ENCODE measurements around the gene HOXD3. TPM values are rescaled to one million over a fixed set of nuclear protein-coding genes. Genes with fewer than 3 reads are reported as not detected.

Gene HOXD3
- total RNA-seq, 1 experiment from 2014 or later: 1.6 TPM

DNA sequence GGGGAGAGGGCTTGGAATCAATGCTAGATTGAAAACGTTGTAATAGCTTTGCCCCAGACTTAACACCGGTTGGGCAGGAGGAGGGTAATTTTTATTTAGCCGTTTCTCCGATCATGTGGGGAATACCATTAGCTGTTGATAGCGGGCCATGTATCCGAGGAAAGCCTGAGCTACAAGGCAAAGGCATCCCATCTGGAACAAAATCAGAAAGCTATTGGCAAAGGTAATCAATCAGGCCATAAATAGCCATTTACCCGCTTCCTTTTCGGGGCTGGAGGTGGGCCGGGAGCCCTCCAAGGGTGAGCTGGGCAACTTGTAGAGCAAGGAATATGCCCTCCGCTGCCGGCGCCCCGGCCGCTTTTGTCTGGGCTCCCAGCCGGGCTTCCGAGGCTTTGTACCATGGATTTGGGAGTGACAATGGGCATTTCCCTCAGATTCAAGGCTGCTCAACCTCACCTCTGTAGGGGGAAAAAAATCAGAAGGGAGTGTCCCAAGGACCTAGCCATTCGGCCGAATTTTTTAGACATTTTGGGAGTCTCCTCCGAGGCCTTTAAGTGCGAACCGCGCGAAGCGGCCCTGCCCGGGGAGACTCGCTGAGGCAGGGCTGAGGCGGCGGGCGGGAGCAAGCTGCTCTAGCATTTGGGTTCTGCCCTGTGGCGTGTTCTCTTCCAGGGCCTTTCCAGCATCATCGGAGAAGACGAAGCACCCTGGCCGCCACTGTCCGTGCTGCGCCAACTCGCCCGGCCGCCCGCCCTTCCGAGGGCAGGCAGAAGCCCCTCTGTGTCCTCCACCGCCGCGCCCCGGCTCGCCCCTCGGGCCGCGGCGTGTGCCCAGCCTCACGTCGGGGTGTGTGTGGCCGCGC is 35.7 kb upstream of the HOXD3 start:
- no peak for DNase-seq (ENCODE audit: low read depth)

DNA sequence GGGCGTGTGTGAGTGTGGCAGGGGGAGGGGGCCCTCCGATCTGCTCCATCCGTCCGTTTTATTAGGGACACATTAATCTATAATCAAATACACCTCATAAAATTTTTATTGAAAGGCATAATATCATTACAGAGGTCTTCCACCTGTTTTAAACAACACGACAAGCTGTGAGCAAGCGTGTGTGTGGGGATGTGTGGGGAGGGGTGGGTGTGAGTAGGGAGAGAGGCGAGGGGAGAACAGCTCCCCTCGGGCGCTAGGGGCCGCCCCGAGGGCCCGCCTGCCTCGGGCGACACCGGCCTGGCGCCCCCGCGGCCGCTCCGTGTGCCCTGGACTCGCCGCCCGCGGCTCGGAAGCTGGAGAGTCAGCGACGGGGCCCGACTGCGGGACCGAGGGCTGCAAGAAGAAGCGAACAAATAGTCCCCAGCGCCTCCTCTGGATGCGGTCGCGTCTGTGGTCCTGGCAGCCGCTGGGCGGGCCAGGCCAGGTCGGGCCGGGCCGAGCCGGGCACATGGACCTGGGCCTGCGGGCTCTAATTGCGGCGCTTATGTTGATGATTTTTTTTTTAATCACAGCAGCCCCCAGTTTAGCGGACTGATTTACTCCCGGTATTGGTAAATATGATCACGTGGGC is 34.9 kb upstream of the HOXD3 start:
- DNase-seq (ENCODE audit: low read depth): no peak

DNA sequence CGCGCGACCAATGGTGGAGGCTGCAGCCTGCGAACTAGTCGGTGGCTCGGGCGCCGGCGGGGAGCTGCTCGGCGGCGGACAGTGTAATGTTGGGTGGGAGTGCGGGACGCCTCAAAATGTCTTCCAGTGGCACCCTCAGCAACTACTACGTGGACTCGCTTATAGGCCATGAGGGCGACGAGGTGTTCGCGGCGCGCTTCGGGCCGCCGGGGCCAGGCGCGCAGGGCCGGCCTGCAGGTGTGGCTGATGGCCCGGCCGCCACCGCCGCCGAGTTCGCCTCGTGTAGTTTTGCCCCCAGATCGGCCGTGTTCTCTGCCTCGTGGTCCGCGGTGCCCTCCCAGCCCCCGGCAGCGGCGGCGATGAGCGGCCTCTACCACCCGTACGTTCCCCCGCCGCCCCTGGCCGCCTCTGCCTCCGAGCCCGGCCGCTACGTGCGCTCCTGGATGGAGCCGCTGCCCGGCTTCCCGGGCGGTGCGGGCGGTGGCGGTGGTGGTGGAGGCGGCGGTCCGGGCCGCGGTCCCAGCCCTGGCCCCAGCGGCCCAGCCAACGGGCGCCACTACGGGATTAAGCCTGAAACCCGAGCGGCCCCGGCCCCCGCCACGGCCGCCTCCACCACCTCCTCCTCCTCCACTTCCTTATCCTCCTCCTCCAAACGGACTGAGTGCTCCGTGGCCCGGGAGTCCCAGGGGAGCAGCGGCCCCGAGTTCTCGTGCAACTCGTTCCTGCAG is 34.3 kb upstream of the HOXD3 start, which contains the start of gene HOXD9:
HOXD9 (plus strand) TSS at position 37 of the 728 bp plus-strand sequence; CDS start at position 87, 50 bp downstream.
- peak; percentile 84 for DNase-seq (ENCODE audit: low read depth)

DNA sequence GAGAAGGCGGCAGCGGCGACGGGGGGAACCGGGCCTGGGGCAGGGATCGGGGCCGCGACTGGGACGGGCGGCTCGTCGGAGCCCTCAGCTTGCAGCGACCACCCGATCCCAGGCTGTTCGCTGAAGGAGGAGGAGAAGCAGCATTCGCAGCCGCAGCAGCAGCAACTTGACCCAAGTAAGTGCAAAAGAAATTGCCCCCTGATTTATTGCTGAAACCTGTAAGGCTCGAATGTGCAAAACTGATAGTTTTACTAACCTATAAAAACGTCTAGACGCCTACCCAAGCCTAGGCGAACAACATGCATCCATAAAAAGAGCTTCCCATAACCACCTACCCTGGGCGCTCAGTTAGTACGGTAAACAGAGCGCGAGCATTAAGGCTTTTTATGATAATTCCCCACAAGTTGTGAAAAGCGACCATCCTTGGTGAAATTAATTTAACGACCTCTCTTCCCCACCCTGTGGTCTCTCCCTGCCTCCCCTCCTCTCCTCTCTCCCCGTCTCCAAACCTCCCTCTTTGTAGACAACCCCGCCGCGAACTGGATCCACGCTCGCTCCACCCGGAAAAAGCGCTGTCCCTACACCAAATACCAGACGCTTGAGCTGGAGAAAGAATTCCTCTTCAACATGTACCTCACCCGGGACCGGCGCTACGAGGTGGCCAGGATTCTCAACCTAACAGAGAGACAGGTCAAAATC is 33.5 kb upstream of the HOXD3 start:
- DNase-seq (ENCODE audit: low read depth): no peak

DNA sequence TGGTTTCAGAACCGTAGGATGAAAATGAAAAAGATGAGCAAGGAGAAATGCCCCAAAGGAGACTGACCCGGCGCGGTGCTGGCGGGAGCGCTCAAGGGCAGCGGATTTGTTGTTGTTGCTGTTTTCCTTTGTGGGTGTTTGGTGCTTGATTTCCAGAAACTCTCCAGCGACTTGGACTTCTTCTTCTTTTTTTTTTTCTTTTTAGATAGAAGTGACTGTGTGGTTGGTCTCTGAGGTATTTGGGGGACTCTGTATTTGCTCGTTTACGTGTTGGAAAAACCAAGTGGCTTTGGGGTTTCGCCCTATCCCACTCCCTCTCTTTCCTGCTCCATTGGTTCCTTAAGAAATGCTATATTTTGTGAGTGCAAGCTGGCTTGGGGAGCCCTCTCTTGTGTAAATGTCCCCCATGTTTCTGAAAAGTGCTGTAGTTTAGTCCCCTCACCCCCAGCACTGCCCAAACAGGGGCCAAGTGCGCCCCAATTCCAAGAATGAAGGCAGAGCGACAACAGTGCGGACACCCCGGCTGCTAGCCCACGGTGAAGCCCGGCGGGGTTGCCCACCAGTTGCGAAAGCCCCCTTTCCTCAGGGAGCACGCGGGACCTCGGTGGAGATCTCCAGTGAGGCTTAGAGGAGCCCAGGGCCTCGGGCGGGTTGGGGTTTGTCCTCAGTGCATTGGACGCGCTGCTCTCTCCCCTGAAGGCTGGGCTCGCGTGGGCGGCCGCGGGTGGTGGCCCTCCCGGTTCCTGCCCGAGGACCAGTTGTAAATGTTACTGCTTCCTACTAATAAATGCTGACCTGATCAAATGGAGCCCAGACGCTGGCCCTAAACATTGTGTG is 32.8 kb upstream of the HOXD3 start:
- no peak for DNase-seq (ENCODE audit: low read depth)

DNA sequence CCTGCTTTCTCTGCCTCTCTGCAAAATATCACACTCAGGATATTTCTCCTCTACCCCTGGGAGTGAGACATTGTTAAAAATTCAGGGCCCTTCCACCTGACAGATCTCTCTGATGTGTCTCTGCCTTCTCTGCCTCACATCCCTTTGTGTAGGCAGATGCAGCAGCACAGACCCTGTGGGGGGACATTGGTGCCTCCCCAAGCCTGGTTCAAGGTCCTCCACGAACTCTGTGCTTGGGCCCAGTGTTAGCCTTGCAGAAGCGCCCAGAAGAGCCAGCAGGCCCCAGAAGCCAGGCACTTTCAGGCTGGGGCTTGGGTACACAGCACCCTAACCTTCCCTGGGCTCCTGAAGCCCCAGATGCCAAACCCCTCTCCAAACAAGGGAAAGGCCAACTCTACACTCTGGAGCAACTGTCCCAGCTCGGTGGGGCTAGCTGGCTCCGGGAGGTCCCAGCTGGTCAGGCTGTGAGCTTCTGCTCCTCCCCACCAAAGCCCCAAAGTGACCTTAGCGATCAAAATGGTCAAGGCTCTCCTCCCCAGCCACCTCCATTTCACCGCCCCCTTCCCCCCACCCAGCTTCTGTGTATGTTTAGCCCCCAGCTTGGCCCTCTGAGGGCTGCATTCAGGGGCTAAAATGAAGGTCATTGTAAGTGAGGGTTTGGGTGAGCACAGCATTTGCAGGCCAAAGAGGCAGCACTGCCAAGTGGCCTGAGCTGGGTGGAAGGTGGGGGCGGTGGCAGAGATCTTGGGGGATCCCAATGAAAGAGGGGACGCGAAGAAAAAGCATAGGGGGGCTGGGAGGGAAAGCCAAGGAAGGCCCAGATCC is 31.9 kb upstream of the HOXD3 start:
- no peak for DNase-seq (ENCODE audit: low read depth)

DNA sequence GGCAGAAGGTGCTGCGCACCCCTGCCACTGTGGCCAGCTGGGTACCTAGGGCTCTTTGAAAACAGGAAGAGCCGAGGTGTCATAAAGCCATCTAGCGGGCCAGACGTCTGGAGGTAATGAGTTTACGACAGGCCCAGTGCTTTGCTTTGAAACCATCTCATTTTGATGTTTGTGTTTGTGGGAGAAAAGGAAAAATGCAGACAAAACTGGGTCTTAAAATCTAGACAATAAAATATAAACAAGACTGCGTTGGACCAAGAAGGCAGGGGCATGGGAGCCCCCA is 31.4 kb upstream of the HOXD3 start:
- DNase-seq (ENCODE audit: low read depth): no peak

DNA sequence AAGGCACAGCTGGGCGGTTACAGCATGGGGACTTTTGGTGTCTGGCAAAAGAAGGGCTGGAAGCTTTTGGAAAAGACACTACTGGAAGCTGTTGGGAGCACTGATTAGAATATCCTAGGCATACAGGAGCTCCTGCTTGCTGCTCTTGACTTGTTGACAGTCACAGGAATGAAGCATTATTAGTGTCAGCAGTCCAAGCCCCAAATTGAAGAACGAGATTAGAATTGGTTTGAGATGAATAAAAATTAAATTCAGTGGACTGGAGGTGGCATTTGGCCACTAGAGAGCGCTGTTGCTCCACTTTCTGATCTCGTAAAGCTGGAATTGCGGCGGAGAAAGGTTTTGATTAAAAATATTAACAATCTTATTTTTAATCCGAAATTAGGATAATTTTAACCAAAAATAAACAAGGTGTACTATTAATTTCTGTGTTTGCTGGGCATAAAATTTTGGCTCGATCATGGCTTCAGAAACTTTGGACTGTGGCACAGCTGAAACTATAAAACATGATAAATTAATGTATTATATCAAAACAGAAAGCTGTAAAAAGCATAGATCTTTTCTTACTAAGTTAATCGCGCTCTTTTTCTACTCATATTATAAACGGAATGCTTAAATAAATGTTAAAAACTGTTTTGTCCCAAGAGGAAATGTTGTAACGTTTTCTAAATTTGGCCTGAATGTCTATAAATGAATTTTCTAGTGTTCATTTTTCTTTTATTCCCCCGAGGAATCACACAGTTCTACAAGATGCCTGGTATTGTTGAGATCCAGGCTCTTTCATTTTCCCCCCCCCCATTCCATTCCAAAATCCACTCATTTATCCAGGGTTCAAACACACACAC is 30.0 kb upstream of the HOXD3 start:
- DNase-seq (ENCODE audit: low read depth): peak; percentile 50

DNA sequence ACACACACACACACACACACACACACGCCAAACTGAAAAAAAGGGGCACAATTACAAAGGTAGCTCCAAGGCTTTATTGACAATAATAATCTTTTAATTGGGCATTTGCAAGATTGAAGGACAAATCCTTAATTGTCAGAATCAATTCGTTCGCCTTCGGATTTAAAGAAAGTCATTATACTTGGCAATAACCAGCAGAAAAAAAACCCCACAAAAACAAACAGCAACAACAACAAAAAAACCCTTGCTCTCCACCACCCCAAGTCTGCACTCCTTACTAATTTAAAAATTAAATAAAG is 29.4 kb upstream of the HOXD3 start:
- no peak for DNase-seq (ENCODE audit: low read depth)

DNA sequence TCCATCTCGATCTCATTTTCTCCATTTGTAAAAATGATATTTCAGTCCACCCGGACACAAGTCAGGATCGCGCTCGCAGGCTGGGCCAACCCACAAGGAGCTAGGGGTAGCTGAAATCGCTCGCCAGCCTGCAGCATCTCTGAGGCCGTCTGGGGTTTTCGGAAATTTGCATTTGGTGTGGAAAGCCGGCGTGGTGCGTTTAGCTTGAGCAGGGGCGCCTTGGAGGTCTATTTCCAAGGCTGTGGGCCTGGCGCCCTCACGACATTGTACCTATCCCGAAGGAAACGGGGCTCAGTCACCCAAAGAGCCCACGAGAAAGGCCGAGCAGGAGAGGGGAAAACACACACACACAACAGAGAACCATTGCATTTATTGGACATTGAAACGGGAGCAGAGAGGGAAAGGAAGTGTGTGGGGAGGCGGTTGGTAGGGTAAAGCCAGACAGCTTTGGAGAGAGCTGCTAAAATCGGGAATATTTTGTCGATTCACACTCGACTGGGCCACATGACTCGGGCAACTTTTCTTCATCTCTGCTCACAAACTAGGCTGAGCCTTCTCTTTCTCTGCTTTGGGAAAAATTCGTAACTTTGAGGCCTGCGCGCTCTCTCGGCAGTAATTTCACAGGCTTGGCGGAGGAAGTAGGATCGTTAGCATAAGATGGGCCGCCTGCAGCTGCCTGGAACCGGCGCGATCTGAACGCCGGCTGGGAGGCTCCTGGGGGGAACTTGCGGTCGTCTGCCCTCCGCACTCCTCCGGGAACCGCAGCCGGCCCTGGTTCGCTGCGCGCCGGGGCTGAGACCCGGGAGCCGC is 28.7 kb upstream of the HOXD3 start:
- DNase-seq (ENCODE audit: low read depth): no peak

DNA sequence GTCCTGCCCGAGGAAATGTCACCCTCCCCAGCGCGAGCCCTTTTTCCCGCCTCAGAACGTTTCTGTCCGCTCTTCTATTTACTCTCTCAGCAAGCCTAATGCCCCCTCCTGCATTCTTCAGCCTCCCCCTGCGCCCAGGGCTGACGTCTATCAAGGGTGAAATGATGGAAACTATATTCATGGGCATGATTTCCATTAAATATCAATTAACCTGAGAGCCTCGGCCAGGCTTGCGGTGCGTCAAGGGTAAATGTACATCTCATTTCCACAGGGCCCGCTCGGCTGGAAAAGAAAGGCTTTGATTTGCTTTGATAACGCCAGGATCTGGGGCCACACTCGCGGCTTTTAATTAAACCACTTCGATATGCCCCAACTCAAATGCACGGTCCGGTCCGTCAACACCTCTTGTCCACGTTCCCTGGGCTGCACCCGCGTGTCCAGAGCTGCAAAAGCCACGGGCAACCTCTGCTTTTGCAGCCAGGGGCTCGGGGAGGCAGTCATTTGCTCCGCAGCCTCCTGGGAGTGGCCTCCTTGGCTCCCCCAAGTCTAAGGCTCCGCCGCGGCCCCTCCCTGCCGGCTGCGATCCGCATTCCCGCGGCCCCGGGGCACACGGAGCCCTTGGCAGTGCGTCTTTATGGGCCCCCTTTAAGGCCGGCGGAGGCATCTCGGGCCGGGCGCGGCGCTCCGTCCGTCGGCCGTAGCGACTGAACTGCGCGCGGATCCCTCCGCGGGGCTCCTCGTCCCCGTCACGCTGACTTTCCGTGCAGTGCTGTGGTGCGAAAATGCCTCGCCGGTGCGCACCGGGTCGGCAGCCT is 27.9 kb upstream of the HOXD3 start, which contains the start of gene HOXD8:
HOXD8 (plus strand) TSS at position 724 of the 815 bp plus-strand sequence. CDS start 662 bp downstream, outside the sequence.
- peak; percentile 94 for DNase-seq (ENCODE audit: low read depth)

DNA sequence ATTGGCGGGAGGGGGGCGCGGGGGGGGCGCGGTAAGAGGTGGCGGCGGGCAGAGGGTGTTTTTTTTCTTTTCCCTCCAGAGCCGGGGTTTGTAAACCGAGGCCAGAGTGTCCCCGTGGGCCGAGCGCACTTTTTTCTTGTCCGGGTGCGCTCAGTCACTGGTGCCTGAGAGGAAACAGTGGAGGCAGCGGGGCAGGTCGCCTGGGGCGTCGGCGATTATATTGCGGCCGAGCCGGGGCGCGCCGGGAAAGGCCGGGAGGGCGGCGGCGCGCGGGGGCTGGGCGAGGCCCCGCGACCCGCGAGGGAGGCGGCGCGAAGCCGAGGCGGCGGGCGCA is 27.3 kb upstream of the HOXD3 start:
- peak; percentile 72 for DNase-seq (ENCODE audit: low read depth)

DNA sequence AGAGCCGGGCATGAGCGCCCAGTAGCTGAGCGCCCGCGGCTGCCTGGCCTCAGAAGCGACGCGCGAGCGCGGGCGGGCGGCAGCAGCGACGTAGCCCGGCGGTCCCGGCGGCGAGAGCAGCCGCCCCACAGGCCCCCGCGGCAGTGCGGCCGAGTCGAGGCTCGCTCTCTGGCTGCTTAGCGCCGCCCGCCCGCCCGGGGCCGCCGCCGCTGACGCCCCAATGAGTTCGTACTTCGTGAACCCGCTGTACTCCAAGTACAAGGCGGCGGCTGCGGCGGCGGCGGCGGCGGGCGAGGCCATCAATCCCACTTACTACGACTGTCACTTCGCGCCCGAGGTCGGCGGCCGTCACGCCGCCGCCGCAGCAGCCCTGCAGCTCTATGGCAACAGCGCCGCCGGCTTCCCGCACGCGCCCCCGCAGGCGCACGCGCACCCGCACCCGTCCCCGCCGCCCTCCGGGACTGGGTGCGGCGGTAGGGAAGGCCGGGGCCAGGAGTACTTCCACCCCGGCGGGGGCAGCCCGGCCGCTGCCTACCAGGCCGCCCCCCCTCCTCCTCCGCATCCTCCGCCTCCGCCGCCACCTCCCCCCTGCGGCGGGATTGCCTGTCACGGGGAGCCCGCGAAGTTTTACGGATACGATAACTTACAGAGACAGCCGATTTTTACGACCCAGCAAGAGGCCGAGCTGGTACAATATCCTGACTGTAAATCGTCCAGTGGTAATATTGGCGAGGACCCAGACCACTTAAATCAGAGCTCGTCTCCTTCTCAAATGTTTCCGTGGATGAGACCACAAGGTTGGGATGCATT is 26.8 kb upstream of the HOXD3 start:
- DNase-seq (ENCODE audit: low read depth): peak; percentile 83

DNA sequence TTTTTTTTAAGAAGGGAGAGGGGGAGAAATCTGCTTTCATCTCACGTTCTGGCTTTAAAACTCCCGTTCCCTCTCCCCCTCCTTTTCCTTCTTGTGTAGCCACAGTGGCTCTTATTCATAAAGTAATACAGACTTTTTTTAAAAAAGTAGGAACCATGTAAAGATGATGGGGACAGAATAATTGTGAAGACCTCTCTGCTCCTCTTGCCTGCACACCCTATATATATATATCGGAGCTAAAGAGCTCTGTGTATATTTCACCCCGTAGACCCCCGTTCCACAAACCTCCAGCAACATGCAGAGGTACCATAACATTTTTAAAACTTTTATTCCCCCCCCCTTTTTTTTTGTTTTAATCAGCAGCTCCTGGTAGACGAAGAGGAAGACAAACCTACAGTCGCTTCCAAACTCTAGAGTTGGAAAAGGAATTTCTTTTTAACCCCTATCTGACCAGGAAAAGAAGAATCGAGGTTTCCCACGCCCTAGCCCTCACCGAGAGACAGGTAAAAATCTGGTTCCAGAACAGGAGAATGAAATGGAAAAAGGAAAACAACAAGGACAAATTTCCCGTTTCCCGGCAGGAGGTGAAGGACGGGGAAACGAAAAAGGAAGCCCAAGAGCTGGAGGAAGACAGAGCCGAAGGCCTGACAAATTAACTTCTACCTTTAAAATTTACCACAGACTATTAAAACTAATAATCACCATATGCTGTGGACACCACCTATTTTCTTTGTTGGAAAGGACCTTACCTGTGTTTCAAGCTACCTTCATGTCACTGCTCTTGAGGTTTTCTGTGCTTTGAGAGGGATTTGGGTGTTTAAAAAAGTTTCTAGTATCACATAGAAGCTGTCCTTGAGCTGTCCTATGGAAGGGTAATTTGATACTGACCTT is 25.9 kb upstream of the HOXD3 start:
- DNase-seq (ENCODE audit: low read depth): no peak

DNA sequence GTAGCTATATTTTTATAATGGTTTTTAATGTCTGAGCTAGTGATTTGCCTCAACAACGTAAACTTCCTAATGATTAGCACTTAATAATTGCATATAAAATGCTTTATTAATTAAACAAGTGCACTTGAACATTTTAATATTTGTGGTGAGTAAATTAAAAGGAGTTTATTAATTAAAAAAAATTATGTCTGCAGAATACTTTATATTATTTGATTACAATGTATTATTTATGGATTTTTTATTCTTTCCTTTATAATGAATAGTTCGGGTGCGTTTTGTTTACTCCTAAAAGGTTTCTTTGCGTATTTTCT is 25.3 kb upstream of the HOXD3 start:
- DNase-seq (ENCODE audit: low read depth): no peak

Measured in RPMI7951 (cell line).